HG03060 (cell line): ENCODE measurements around the gene POC1A.

Experiments
- ATAC-seq: cut with Tn5 transposase; IDR thresholded peaks from one replicate; pipeline ENCODE4 v1.9.1; 2021; ENCODE audit warnings: low read depth, moderate number of reproducible peaks; ENCODE audit not compliant: unreplicated experiment

POC1A gene

GRCh38 chr3:52154135-52155094, at the start of gene POC1A:
POC1A (minus strand) TSS chr3:52154423; CDS start chr3:52154372, 51 bp downstream.
- peak; percentile 53 for ATAC-seq

- no peak for ATAC-seq
Measured at GRCh38 chr3:52203701-52204100, 49.5 kb upstream of the POC1A start.

- ATAC-seq: no peak
Measured at GRCh38 chr3:52202384-52203077, 48.3 kb upstream of the POC1A start.

- ATAC-seq: no peak
Measured at GRCh38 chr3:52200981-52201679, 46.9 kb upstream of the POC1A start.

GRCh38 chr3:52198643-52199608, 44.7 kb upstream of the POC1A start:
- ATAC-seq: no peak

DNA sequence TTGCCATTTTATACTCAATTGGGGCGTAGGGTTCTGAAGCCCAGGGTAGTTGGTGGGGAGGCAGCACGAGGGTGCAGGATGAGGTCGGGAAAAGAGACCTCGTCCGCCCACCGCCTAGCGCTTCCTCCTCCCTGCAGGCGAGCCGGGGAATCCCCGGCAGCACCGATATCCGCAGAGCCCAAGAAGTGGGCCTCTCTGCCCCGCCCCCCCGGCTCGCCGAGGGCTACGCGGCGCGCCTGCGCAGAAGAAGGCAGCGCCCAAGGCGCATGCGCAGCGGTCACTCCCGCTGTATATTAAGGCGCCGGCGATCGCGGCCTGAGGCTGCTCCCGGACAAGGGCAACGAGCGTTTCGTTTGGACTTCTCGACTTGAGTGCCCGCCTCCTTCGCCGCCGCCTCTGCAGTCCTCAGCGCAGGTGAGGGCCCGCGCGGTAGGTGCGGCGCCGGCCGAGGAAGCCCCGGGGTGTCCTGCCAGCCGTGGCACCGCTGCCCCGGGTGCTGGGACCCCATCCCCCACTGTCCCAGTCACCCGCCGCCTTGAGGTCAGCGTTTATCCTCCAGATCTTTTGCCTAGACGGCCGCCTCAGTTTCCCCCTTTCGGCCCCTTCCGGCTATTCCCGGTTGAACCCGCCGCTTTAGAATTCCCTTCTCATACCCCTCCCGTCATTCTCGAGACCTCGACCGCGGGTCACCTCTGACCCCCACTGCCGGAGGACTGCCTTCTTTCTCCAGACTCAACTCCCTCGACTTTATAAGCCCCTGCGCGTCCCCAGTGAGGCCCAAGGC, 43.8 kb upstream of the POC1A start, which contains the start of gene ALAS1:
Gene ALAS1, plus strand, starts transcription at position 319 of the 784 bp plus-strand sequence. CDS start 1,082 bp downstream, outside the sequence.
- peak; percentile 82 for ATAC-seq

DNA sequence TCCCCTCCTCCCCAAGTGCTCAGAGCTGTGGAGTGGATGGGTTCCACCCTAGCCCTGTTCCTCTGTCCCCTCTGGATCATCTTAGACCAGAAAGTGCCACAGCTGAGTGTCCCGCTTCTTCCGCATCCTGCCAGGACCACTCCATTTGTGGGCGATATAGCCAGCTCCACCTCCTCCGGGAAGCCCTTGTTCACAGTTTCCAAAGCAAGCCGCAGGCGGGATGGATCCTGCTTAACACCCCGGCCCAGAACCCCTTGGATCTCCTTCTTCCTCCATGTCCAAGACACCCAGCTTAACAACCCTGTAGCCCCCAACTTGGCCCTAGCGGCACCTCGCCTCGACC, 43.2 kb upstream of the POC1A start:
- no peak for ATAC-seq

DNA sequence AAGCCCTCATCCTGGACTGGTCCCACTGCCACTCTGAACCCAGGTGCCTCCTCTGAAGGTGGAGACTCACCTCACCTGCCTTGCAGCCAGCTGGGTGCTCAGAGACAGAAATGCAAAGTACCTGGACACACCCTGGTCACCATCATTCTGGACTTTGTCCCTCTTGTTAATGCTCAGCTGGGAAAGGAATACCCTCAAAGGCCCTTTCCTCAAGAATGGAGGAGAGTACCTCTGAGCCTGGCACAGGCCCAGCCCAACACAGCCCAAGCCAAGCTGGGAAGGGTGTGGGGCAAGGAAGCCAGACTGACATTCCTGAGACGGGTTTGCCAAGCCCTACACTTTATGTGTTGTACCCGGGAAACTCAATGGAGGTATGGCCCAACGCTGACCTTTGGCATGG, 42.8 kb upstream of the POC1A start:
- ATAC-seq: no peak

- no peak for ATAC-seq
Measured at GRCh38 chr3:52195823-52196331, 41.7 kb upstream of the POC1A start.

- ATAC-seq: no peak
Measured at GRCh38 chr3:52195291-52195597, 41.0 kb upstream of the POC1A start.

DNA sequence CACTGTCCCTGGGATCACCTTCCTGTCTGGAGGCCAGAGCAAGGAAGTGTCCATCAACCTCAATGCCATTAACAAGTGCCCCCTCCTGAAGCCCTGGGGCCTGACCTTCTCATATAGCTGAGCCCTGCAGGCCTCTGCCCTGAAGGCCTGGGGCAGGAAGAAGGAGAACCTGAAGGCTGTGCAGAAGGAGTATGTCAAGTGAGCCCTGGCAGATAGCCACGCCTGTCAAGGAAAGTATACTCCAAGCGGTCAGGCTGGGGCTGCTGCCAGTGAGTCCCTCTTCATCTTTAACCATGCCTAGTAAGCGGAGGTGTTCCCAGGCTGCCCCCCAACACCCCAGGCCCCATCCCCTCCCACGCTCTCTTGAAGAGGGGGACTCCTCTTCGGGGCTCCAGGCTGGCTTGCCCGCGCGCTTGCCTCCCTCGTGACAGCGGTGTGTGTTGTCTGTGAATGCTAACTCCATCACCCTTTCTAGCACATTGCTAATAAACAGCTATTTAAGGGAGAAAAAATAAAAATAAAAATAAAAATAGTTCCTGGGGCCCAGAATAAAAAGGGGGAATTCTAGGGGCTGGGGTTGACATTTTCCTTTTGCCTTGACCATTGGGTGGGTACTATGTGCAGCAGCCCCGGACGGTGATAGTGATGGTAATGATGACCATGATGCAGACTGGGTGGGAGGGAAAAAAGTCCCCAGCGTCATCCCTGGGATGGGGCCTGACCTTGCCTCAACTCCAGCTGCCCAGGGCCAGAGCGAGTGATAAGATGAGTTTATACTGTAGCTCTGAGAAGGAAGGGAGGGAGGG, 40.5 kb upstream of the POC1A start:
- ATAC-seq: no peak

- ATAC-seq: no peak
Measured at GRCh38 chr3:52193065-52193464, 38.8 kb upstream of the POC1A start.

GRCh38 chr3:52191663-52192062, 37.4 kb upstream of the POC1A start:
- no peak for ATAC-seq

- ATAC-seq: no peak
Measured at GRCh38 chr3:52190294-52191074, 36.3 kb upstream of the POC1A start.

DNA sequence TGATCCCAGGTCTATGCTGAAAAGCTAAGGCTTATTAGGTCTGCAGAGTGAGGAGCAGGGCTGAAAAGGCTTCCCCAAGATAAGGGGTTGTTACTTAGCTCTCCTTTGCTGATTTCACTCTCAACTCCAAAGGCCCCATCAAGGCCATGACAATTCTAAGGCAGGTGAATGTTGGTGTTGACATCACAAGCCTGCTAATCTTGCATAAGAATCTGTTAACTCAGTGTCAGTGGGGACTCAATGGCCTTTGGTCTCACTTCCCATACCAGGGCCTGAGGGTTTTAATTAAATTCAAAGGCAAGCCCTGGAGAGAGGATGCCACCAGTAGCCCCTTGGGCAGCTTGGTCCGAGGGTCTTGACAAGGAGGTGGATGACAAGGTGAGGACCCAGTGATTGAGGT, 34.3 kb upstream of the POC1A start:
- ATAC-seq: no peak

GRCh38 chr3:52186729-52187128, 32.5 kb upstream of the POC1A start:
- no peak for ATAC-seq

- ATAC-seq: no peak
Measured at GRCh38 chr3:52185837-52186236, 31.6 kb upstream of the POC1A start.

GRCh38 chr3:52185311-52185710, 31.1 kb upstream of the POC1A start:
- no peak for ATAC-seq
